ENCODE data around the gene KMT2C.

DNA sequence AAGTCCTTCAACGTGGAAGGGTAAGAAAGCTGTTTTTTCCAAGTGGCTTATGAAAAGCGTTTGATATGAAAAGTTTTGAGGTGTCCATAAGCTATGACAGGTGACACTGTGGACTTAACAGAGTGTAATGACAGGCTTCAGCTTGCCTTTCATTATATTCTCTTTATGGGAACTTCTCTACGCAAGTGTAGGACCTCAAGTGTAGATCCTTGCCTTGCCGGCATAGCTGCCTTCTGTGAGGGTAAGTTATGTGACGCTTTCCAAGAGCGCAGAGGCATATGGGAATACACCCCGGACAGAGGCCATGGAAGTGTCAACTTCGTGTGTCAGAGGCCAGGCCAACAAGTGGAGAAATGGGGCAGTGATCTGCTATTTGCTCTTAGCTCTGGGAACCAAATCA is 318.4 kb downstream of the KMT2C start:
- TF ChIP-seq, protein P1, sequence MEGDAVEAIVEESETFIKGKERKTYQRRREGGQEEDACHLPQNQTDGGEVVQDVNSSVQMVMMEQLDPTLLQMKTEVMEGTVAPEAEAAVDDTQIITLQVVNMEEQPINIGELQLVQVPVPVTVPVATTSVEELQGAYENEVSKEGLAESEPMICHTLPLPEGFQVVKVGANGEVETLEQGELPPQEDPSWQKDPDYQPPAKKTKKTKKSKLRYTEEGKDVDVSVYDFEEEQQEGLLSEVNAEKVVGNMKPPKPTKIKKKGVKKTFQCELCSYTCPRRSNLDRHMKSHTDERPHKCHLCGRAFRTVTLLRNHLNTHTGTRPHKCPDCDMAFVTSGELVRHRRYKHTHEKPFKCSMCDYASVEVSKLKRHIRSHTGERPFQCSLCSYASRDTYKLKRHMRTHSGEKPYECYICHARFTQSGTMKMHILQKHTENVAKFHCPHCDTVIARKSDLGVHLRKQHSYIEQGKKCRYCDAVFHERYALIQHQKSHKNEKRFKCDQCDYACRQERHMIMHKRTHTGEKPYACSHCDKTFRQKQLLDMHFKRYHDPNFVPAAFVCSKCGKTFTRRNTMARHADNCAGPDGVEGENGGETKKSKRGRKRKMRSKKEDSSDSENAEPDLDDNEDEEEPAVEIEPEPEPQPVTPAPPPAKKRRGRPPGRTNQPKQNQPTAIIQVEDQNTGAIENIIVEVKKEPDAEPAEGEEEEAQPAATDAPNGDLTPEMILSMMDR (IDR thresholded peaks at IDR 0.05): no peak
- no peak for TF ChIP-seq POLR2A (IDR thresholded peaks at IDR 0.05)
